ENCODE results near the gene HJURP.

DNA sequence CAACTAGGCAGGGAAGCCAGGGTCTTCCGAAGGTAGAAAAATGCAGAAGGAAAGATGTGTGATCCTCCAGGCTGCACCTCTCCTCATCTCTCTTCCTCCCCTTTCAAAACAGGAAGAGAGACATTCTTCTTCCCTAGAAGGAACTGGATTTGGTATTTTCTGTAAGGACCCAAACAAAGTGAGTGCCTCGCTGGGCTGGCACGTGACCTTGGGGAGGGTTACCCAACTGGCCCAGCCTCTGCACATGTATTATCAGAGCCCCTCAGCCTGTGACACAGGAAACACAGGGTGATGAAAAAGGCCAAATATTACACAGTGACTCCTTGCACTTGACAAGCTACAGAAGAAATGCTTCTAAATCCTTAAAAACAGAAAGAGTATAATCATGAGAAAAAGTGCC, 2.3 kb downstream of the HJURP start:
- TF ChIP-seq, protein P1, sequence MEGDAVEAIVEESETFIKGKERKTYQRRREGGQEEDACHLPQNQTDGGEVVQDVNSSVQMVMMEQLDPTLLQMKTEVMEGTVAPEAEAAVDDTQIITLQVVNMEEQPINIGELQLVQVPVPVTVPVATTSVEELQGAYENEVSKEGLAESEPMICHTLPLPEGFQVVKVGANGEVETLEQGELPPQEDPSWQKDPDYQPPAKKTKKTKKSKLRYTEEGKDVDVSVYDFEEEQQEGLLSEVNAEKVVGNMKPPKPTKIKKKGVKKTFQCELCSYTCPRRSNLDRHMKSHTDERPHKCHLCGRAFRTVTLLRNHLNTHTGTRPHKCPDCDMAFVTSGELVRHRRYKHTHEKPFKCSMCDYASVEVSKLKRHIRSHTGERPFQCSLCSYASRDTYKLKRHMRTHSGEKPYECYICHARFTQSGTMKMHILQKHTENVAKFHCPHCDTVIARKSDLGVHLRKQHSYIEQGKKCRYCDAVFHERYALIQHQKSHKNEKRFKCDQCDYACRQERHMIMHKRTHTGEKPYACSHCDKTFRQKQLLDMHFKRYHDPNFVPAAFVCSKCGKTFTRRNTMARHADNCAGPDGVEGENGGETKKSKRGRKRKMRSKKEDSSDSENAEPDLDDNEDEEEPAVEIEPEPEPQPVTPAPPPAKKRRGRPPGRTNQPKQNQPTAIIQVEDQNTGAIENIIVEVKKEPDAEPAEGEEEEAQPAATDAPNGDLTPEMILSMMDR (conservative IDR thresholded peaks at IDR 0.05) = no peak
- no peak for TF ChIP-seq ZFX (IDR thresholded peaks at IDR 0.05)
